Nephron (organoid): Measurements from ENCODE around the gene LRRN1.
A peak's percentile ranks its signal among the peaks of the same experiment; 100 is the strongest.

Source experiments
- H3K27ac Mint-ChIP-seq, 3 experiments: 2 replicates each; pipeline ENCODE4 v1.8.0; 2020; ENCODE audit warnings: mixed read lengths in 3 of 3, mild to moderate bottlenecking in 2 of 3, moderate library complexity in 1 of 3
- H3K27me3 Mint-ChIP-seq: 2 replicates; pipeline ENCODE4 v1.8.0; 2021; ENCODE audit warnings: low read depth, mild to moderate bottlenecking, moderate library complexity, mixed read lengths
- H3K36me3 Mint-ChIP-seq: 2 replicates; pipeline ENCODE4 v1.8.0; 2020; ENCODE audit warnings: low read depth, mixed read lengths
- H3K4me1 Mint-ChIP-seq: 2 replicates; pipeline ENCODE4 v1.8.0; 2020; ENCODE audit warnings: mixed read lengths
- H3K4me3 Mint-ChIP-seq, 3 experiments: 2 replicates each; pipeline ENCODE4 v1.8.0; 2020; ENCODE audit warnings: mild to moderate bottlenecking in 3 of 3, mixed read lengths in 3 of 3, moderate library complexity in 2 of 3
- H3K9me3 Mint-ChIP-seq: 2 replicates; pipeline ENCODE4 v1.8.0; 2020; ENCODE audit warnings: mixed read lengths
- TF ChIP-seq, protein P1 (sequence below), 3 experiments: fragments of 200-600 bp; sonication (generic); IDR thresholded peaks; one replicate each; pipeline ENCODE4 v1.5.0; 2021; ENCODE audit warnings: antibody characterized with exemption in 3 of 3; ENCODE audit not compliant: unreplicated experiment in 3 of 3

Gene LRRN1

DNA sequence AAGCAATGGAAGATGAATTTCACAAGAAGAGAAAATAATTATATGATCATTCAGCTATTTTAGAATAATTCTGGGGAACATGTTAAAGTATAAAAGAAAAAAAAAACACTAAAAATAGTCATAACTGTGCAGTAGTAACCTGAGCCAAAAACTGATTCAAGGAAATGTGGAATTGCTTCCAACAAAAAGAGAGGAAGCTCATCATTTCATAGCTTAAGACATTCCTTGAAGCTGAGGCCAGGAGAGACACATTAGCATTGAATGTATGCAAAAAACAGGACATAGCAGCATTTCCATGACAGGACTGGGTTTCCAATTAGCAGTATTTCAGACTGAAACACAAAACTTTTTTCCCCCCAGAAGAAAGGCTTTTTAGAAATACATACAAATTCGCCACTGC lies 27.7 kb upstream of the LRRN1 start:
- TF ChIP-seq, protein P1, sequence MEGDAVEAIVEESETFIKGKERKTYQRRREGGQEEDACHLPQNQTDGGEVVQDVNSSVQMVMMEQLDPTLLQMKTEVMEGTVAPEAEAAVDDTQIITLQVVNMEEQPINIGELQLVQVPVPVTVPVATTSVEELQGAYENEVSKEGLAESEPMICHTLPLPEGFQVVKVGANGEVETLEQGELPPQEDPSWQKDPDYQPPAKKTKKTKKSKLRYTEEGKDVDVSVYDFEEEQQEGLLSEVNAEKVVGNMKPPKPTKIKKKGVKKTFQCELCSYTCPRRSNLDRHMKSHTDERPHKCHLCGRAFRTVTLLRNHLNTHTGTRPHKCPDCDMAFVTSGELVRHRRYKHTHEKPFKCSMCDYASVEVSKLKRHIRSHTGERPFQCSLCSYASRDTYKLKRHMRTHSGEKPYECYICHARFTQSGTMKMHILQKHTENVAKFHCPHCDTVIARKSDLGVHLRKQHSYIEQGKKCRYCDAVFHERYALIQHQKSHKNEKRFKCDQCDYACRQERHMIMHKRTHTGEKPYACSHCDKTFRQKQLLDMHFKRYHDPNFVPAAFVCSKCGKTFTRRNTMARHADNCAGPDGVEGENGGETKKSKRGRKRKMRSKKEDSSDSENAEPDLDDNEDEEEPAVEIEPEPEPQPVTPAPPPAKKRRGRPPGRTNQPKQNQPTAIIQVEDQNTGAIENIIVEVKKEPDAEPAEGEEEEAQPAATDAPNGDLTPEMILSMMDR (IDR thresholded peaks at IDR 0.05; ENCODE audit: unreplicated experiment in 3 of 3): no peak

DNA sequence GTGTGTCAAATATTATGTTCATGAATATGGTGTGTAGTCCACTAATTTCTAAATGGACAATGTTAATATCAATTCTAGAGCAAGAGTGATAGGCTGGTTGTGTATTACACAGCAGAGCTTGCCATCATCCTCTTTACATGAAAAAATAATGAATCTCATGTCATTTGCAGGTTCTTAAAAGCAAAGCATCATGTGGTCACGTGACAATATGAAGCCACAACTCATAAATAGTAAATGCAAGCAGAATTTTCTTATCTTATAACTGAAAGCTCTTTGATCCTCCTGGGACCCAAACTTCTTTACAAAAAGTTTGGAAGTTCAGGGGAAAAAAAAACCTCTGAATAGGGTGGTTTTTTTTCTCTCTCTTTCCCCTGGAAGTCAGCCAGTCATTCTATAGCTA lies 26.9 kb upstream of the LRRN1 start:
- peaks cover 30% of the 10 kb centered on the region for H3K36me3 Mint-ChIP-seq
- H3K9me3 Mint-ChIP-seq: peaks cover 34% of the 10 kb centered on the region
- H3K27me3 Mint-ChIP-seq: no peaks in the 10 kb centered on the region
- H3K4me3 Mint-ChIP-seq: no peak overlapping the region
- peaks cover 39% of the 10 kb centered on the region for H3K4me1 Mint-ChIP-seq
- peak overlapping the region in 1 of 3 experiments; percentile 24 for H3K27ac Mint-ChIP-seq
- TF ChIP-seq, protein P1 (IDR thresholded peaks at IDR 0.05; ENCODE audit: unreplicated experiment in 3 of 3): no peak

More for the DNA sequence above, 27.7 kb upstream of the LRRN1 start:
- H3K27me3 Mint-ChIP-seq: no peaks in the 10 kb centered on the region
- H3K4me3 Mint-ChIP-seq: no peak overlapping the region
- peaks cover 24% of the 10 kb centered on the region for H3K36me3 Mint-ChIP-seq
- H3K27ac Mint-ChIP-seq: peak overlapping the region in 1 of 3 experiments; percentile 65
- H3K9me3 Mint-ChIP-seq: peaks cover 29% of the 10 kb centered on the region
- H3K4me1 Mint-ChIP-seq: peaks cover 46% of the 10 kb centered on the region

DNA sequence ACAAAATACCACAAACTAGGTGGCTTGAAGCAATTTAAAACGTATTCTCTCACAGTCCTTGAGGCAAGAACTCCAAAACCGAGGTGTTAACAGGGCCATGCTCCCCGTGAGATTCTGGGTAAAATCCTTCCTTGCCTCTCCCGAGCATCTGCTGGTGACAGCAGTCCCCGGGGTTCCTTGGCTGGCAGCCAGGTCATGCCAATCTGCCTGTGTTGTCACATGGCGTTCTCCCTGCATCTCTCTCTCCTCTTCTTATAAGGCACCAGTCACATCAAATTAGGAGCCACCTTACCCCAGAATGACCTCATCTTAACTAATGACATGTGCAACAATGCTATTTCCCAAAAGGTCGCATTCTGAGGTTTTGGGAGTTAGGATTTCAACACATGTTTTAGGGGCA lies 26.3 kb upstream of the LRRN1 start:
- Mint-ChIP-seq H3K4me1 (peaks cover 33% of the 10 kb centered on the region), H3K27me3 (no peaks in the 10 kb centered on the region), H3K4me3 (no peak overlapping the region), H3K27ac (peak overlapping the region in 2 of 3 experiments; percentile 24 to 32), H3K36me3 (peaks cover 31% of the 10 kb centered on the region), H3K9me3 (peaks cover 35% of the 10 kb centered on the region)
- TF ChIP-seq, protein P1 (IDR thresholded peaks at IDR 0.05; ENCODE audit: unreplicated experiment in 3 of 3): no peak

DNA sequence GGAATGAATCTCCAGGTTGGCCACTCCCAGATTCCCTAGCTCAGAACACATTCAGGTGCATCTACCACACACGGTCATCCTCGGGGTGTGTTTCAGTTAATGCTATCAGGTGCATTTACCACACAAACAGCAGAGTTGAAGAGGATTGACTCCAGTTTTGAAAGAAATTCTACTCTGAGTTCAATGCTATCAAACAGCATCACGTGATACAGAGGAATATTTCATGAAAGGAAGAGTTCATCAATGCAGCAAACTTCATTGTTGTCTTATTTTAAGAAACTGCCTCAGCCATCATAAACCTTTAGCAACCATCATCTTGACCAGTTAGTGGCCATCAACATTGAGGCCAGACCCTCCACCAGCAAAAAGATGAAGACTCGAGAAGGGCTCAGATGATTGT lies 22.6 kb upstream of the LRRN1 start:
- H3K9me3 Mint-ChIP-seq: peaks cover 35% of the 10 kb centered on the region
- H3K4me1 Mint-ChIP-seq: peaks cover 13% of the 10 kb centered on the region
- peaks cover 31% of the 10 kb centered on the region for H3K36me3 Mint-ChIP-seq
- no peak overlapping the region for H3K4me3 Mint-ChIP-seq
- TF ChIP-seq, protein P1 (IDR thresholded peaks at IDR 0.05; ENCODE audit: unreplicated experiment in 3 of 3): no peak
- no peaks in the 10 kb centered on the region for H3K27me3 Mint-ChIP-seq
- no peak overlapping the region for H3K27ac Mint-ChIP-seq

DNA sequence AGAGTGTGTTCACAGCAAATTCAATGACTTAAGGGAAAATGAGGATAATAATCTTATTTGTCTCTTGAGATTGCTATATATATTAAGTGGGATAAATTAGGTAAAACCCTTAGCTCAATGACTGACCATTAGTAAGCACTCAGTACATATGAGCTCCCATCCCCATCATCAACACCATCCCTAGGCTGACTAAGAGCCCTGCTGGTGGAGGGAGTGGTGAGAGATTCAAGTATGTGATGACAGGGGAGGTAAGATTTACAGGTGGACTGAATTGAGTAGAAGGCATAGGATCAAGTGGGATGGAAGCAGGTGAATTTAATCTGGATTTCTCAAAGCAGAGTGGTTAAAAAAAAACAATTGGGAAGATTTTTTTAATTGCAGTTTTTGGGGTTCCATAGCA lies 21.0 kb upstream of the LRRN1 start:
- peaks cover 31% of the 10 kb centered on the region for H3K9me3 Mint-ChIP-seq
- no peak overlapping the region for H3K27ac Mint-ChIP-seq
- H3K36me3 Mint-ChIP-seq: peaks cover 31% of the 10 kb centered on the region
- H3K4me1 Mint-ChIP-seq: peaks cover under 1% of the 10 kb centered on the region
- no peaks in the 10 kb centered on the region for H3K27me3 Mint-ChIP-seq
- TF ChIP-seq, protein P1 (IDR thresholded peaks at IDR 0.05; ENCODE audit: unreplicated experiment in 3 of 3): no peak
- H3K4me3 Mint-ChIP-seq: no peak overlapping the region

DNA sequence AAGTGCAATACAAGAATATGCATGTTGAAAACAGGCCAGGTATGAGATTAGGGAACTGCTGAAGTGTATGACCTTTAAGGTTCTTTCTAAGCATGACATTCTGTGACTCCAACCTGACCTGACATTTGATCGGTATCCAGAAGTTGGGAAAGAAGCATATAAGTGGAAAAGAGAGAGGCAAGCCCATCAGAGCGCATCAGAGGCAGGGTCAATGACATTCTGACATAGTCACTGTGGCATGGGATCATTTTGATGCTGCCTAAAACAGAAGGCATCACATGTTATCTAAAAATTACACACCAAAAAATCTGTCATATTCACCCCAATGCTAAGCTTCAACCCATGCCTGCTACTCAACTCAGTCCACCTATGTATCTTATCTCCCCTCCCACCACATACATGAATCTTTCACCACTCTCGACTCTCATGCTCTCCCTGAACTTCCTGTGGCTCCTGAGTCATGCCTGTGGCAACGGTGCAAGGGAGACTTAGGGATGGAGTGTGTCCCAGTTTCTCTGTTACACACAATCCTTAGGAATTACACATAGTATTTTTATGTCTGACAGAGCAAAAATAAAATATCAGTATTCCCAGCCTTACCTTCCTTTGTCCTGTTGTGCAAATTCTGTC lies 20.5 kb upstream of the LRRN1 start:
- Mint-ChIP-seq H3K27me3 (no peaks in the 10 kb centered on the region), H3K4me1 (no peaks in the 10 kb centered on the region), H3K36me3 (peaks cover 29% of the 10 kb centered on the region), H3K4me3 (no peak overlapping the region), H3K9me3 (peaks cover 30% of the 10 kb centered on the region), H3K27ac (no peak overlapping the region)
- TF ChIP-seq, protein P1 (IDR thresholded peaks at IDR 0.05; ENCODE audit: unreplicated experiment in 3 of 3): no peak
